Measurements from ENCODE around the gene NRXN3. TPM values are rescaled to one million over a fixed set of nuclear protein-coding genes. Genes with fewer than 3 reads are reported as not detected.

The NRXN3 gene
- total and polyA plus RNA-seq, 8 donors = 0.29 to 41.1 (median 9.1) TPM

DNA sequence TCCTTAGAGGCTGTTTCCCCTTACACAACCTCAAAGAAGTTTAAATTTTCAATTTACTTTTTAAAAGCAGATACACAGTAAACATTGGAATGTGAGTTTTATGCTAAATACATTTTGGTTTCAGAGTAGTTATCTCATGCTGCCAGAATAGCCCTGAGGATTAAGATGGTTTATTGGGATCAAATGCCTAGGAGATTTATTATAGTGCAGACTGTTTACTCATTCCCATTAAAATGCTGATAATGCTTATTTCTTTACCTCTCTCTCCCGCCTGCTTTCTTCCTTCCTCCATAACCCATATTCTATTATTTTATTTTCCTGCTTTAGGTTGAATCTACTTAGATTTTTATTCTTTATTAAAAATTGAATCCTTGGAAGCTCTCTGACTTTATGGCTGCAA, 1701.0 kb downstream of the NRXN3 start:
- 50 to 74% (median 58%) methylated on average over 1 of the region's 1 CpG for WGBS, 5 donors
- no peak overlapping the region for H3K4me3 ChIP-seq
- intact Hi-C loops (cut with DNase I; ENCODE audit: low total_unique reads) = no loop called here
- no peak for TF ChIP-seq POLR2A (IDR thresholded peaks at IDR 0.05)
- no peaks in the 10 kb centered on the region for H3K36me3 ChIP-seq
- no peaks in the 10 kb centered on the region for H3K27me3 ChIP-seq
- DNase-seq = no peak
- H3K4me1 ChIP-seq = no peaks in the 10 kb centered on the region
- no peaks in the 10 kb centered on the region for H3K9me3 ChIP-seq
- no peak overlapping the region for H3K27ac ChIP-seq

DNA sequence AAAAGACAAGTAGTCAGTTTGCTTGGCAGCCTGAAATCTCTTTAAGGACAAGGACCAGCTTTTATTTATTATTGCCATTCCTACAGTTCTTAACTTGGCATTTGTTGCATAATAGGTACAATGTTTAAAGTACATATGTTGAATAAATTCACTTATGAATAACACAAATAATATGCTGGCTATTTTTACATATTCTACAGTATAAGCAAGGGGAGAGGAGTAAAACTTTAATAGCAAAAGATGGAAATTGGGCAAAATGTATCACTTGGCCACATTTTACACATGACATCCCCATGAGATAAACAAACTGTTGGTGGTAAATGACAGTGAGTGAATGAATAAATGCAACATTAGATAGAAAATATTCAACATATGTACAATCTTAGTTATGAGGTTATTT, 1708.1 kb downstream of the NRXN3 start:
- TF ChIP-seq, protein P1, sequence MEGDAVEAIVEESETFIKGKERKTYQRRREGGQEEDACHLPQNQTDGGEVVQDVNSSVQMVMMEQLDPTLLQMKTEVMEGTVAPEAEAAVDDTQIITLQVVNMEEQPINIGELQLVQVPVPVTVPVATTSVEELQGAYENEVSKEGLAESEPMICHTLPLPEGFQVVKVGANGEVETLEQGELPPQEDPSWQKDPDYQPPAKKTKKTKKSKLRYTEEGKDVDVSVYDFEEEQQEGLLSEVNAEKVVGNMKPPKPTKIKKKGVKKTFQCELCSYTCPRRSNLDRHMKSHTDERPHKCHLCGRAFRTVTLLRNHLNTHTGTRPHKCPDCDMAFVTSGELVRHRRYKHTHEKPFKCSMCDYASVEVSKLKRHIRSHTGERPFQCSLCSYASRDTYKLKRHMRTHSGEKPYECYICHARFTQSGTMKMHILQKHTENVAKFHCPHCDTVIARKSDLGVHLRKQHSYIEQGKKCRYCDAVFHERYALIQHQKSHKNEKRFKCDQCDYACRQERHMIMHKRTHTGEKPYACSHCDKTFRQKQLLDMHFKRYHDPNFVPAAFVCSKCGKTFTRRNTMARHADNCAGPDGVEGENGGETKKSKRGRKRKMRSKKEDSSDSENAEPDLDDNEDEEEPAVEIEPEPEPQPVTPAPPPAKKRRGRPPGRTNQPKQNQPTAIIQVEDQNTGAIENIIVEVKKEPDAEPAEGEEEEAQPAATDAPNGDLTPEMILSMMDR (IDR thresholded peaks at IDR 0.05) = no peak
- TF ChIP-seq EP300 (IDR thresholded peaks at IDR 0.05) = no peak
- no peak for TF ChIP-seq POLR2A (IDR thresholded peaks at IDR 0.05)
- no peak for TF ChIP-seq POLR2AphosphoS5 (IDR thresholded peaks at IDR 0.05)
- no peak for DNase-seq
- Histone ChIP-seq H3K36me3 (no peaks in the 10 kb centered on the region), H3K9me3 (no peaks in the 10 kb centered on the region), H3K27me3 (no peaks in the 10 kb centered on the region), H3K4me1 (no peaks in the 10 kb centered on the region), H3K27ac (no peak overlapping the region), H3K4me3 (no peak overlapping the region)
- intact Hi-C loops (cut with DNase I; ENCODE audit: low total_unique reads) = no loop called here

- no peak overlapping the region for H3K4me3 ChIP-seq
- 70 to 83% (median 75%) methylated on average over 2 of the region's 2 CpGs for WGBS, 5 donors
- H3K27me3 ChIP-seq = no peaks in the 10 kb centered on the region
- H3K4me1 ChIP-seq = no peaks in the 10 kb centered on the region
- H3K9me3 ChIP-seq = no peaks in the 10 kb centered on the region
- no peak for DNase-seq
- no peak overlapping the region for H3K27ac ChIP-seq
- no peaks in the 10 kb centered on the region for H3K36me3 ChIP-seq
- no peak for TF ChIP-seq POLR2A (IDR thresholded peaks at IDR 0.05)
- TF ChIP-seq, protein P1 (IDR thresholded peaks at IDR 0.05) = no peak
- TF ChIP-seq EP300 (IDR thresholded peaks at IDR 0.05) = no peak
- no peak for TF ChIP-seq POLR2AphosphoS5 (IDR thresholded peaks at IDR 0.05)
- intact Hi-C loops (cut with DNase I; ENCODE audit: low total_unique reads) = no loop called here
These were observed 1708.6 kb downstream of the NRXN3 start for GRCh38 chr14:79878785-79879184.

- DNase-seq = no peak
- TF ChIP-seq POLR2A (IDR thresholded peaks at IDR 0.05) = no peak
- TF ChIP-seq, protein P1 (IDR thresholded peaks at IDR 0.05) = no peak
- no peak for TF ChIP-seq EP300 (IDR thresholded peaks at IDR 0.05)
- TF ChIP-seq POLR2AphosphoS5 (IDR thresholded peaks at IDR 0.05) = no peak
- H3K27ac ChIP-seq = no peak overlapping the region
- no peaks in the 10 kb centered on the region for H3K9me3 ChIP-seq
- no peak overlapping the region for H3K4me3 ChIP-seq
- intact Hi-C loops (cut with DNase I; ENCODE audit: low total_unique reads) = no loop called here
- no peaks in the 10 kb centered on the region for H3K36me3 ChIP-seq
- WGBS, 5 donors = 64 to 73% (median 66%) methylated on average over 4 of the region's 4 CpGs
- H3K4me1 ChIP-seq = no peaks in the 10 kb centered on the region
- H3K27me3 ChIP-seq = no peaks in the 10 kb centered on the region
These were observed 1711.1 kb downstream of the NRXN3 start for GRCh38 chr14:79881299-79881698.

GRCh38 chr14:79890527-79890926, 1720.4 kb downstream of the NRXN3 start:
- DNase-seq = no peak
- no peak overlapping the region for H3K4me3 ChIP-seq

More at GRCh38 chr14:79890527-79890926, 1720.4 kb downstream of the NRXN3 start:
- Histone ChIP-seq H3K9me3 (no peaks in the 10 kb centered on the region), H3K36me3 (no peaks in the 10 kb centered on the region), H3K27ac (no peak overlapping the region), H3K27me3 (no peaks in the 10 kb centered on the region), H3K4me1 (no peaks in the 10 kb centered on the region)
- TF ChIP-seq POLR2A (IDR thresholded peaks at IDR 0.05) = no peak
- no peak for TF ChIP-seq POLR2AphosphoS5 (IDR thresholded peaks at IDR 0.05)
- no peak for TF ChIP-seq EP300 (IDR thresholded peaks at IDR 0.05)
- TF ChIP-seq, protein P1 (IDR thresholded peaks at IDR 0.05) = no peak
- WGBS, 5 donors = 66 to 76% (median 71%) methylated on average over 4 of the region's 4 CpGs
- intact Hi-C loops (cut with DNase I; ENCODE audit: low total_unique reads) = no loop called here

Data from stomach (tissue), 9 donors.